SK-N-SH (cell line): ENCODE results near the gene MMP2. TPM values are rescaled to one million over a fixed set of nuclear protein-coding genes. Genes with fewer than 3 reads are reported as not detected.

Source experiments
- CTCF ChIA-PET: fragments of 300-600, 350-600 bp; formaldehyde crosslinking; extraction: SDS; loops from one replicate; lab custom pipeline; 2021; lab: Yijun Ruan, JAX
- POLR2A ChIA-PET: fragments of 350-600 bp; sonication (Branson Sonifier 250); formaldehyde crosslinking; extraction: SDS; loops from one replicate; lab custom pipeline; 2020; ENCODE audit warnings: antibody characterized with exemption, inconsistent platforms; lab: Yijun Ruan, JAX
- DNase-seq: peaks from one replicate; pipeline ENCODE4 v3.0.0; 2012
- H2AFZ ChIP-seq: fragments of 200-600 bp; sonication (generic); 2 replicates; pipeline ENCODE4 v1.8.1; 2016; ENCODE audit warnings: antibody characterized with exemption, mild to moderate bottlenecking, low read depth
- H3F3A ChIP-seq: fragments of 200-600 bp; sonication (generic); replicated peaks from 2 replicates; pipeline ENCODE3; 2016; ENCODE audit warnings: antibody characterized with exemption, mild to moderate bottlenecking; ENCODE audit not compliant: insufficient read depth
- H3K27ac ChIP-seq, 2 experiments: fragments of 200-500 bp in 1 of 2; fragments of 200-600 bp in 1 of 2; sonication (Bioruptor generic) in 1 of 2; sonication (generic), shearing (Covaris generic) in 1 of 2; 2 replicates each; pipeline versions ENCODE4 v1.5.1 to v1.6.1; 2014 to 2016; ENCODE audit warnings: low read depth in 2 of 2, inconsistent platforms in 1 of 2, low read length in 1 of 2, mild to moderate bottlenecking in 1 of 2, mixed read lengths in 1 of 2
- H3K27me3 ChIP-seq: fragments of 200-600 bp; sonication (generic), shearing (Covaris generic); 2 replicates; pipeline ENCODE4 v1.6.1; 2016; ENCODE audit warnings: mixed run types; ENCODE audit not compliant: insufficient read depth
- H3K36me3 ChIP-seq, 2 experiments: fragments of 200-500 bp in 1 of 2; fragments of 200-600 bp in 1 of 2; sonication (Bioruptor generic) in 1 of 2; sonication (generic) in 1 of 2; replicated peaks in 1 of 2; 2 replicates each; pipeline versions ENCODE3 to v1.5.1; 2014 to 2016; ENCODE audit warnings: low read length in 1 of 2, mild to moderate bottlenecking in 1 of 2; ENCODE audit not compliant: insufficient read depth in 2 of 2, control insufficient read depth in 1 of 2
- H3K4me1 ChIP-seq, 2 experiments: fragments of 200-500 bp in 1 of 2; fragments of 200-600 bp in 1 of 2; sonication (Bioruptor generic) in 1 of 2; sonication (generic), shearing (Covaris generic) in 1 of 2; 2 replicates each; pipeline versions ENCODE4 v1.5.1 to v1.6.1; 2014 to 2016; ENCODE audit warnings: low read depth in 1 of 2, low read length in 1 of 2, mixed run types in 1 of 2; ENCODE audit not compliant: insufficient read depth in 2 of 2, control insufficient read depth in 1 of 2
- H3K4me2 ChIP-seq: fragments of 200-600 bp; sonication (generic), shearing (Covaris generic); 2 replicates; pipeline ENCODE4 v1.6.1; 2017; ENCODE audit warnings: mixed run types
- H3K4me3 ChIP-seq, 2 experiments: fragments of 200-500 bp in 1 of 2; fragments of 200-600 bp in 1 of 2; sonication (Bioruptor generic) in 1 of 2; sonication (generic), shearing (Covaris generic) in 1 of 2; 2 replicates each; pipeline versions ENCODE4 v1.5.1 to v1.8.1; 2014 to 2016; ENCODE audit warnings: low read depth in 2 of 2, inconsistent platforms in 1 of 2, low read length in 1 of 2, mild to moderate bottlenecking in 1 of 2, mixed read lengths in 1 of 2, moderate library complexity in 1 of 2
- H3K79me2 ChIP-seq: fragments of 200-600 bp; sonication (generic); 2 replicates; pipeline ENCODE4 v1.8.1; 2017; ENCODE audit warnings: mild to moderate bottlenecking; ENCODE audit not compliant: insufficient read depth
- H3K9ac ChIP-seq: fragments of 200-600 bp; sonication (generic); 2 replicates; pipeline ENCODE4 v1.6.1; 2017; ENCODE audit warnings: mixed run types
- H3K9me2 ChIP-seq: fragments of 200-600 bp; sonication (generic); 2 replicates; pipeline ENCODE4 v1.6.1; 2017; ENCODE audit warnings: mixed run types
- H3K9me3 ChIP-seq: fragments of 200-600 bp; sonication (generic); 2 replicates; pipeline ENCODE4 v1.6.1; 2017; ENCODE audit warnings: mixed run types, mild to moderate bottlenecking, moderate library complexity
- H4K20me1 ChIP-seq: fragments of 200-600 bp; sonication (generic); 2 replicates; pipeline ENCODE4 v1.6.1; 2017; ENCODE audit warnings: mild to moderate bottlenecking, mixed run types; ENCODE audit not compliant: insufficient read depth
- CHD2 ChIP-seq: fragments of 150-350 bp; IDR thresholded peaks from 2 replicates; pipeline ENCODE4 v1.6.1; 2018; ENCODE audit warnings: low read length; ENCODE audit not compliant: partially characterized antibody
- ELF1 ChIP-seq: IDR thresholded peaks from 2 replicates; pipeline ENCODE4 v1.4.0; 2012
- EZH2phosphoT487 ChIP-seq: fragments of 200-600 bp; sonication (generic); IDR thresholded peaks from 2 replicates; pipeline ENCODE4 v1.6.1; 2017; ENCODE audit warnings: low read depth, mixed run types, mild to moderate bottlenecking, antibody characterized with exemption, moderate library complexity, borderline replicate concordance
- FOXM1 ChIP-seq: IDR thresholded peaks from 2 replicates; pipeline ENCODE4 v1.4.0; 2012; ENCODE audit warnings: low read depth, mild to moderate bottlenecking
- MXI1 ChIP-seq: IDR thresholded peaks from 2 replicates; pipeline ENCODE4 v1.6.1; 2012; ENCODE audit warnings: mild to moderate bottlenecking, low read depth, low read length, improper control_type of control experiment
- NFIC ChIP-seq: IDR thresholded peaks from 2 replicates; pipeline ENCODE4 v1.4.0; 2012; ENCODE audit warnings: borderline replicate concordance
- NRF1 ChIP-seq: IDR thresholded peaks from 2 replicates; pipeline ENCODE4 v1.6.1; 2012; ENCODE audit warnings: low read depth, mild to moderate bottlenecking, low read length
- POLR2AphosphoS5 ChIP-seq: IDR thresholded peaks from 2 replicates; pipeline ENCODE4 v1.6.1; 2012; ENCODE audit warnings: low read depth, low read length
- RCOR1 ChIP-seq: fragments of 150-350 bp; IDR thresholded peaks from 2 replicates; pipeline ENCODE4 v1.6.1; 2017; ENCODE audit warnings: antibody characterized with exemption, low read length
- RXRA ChIP-seq: IDR thresholded peaks from 2 replicates; pipeline ENCODE4 v1.4.0; 2012; ENCODE audit warnings: low read depth, mild to moderate bottlenecking, borderline replicate concordance
- SMC3 ChIP-seq: IDR thresholded peaks from 2 replicates; pipeline ENCODE4 v1.6.1; 2012; ENCODE audit warnings: low read depth, low read length, improper control_type of control experiment
- TEAD4 ChIP-seq: IDR thresholded peaks from 2 replicates; pipeline ENCODE4 v1.4.0; 2012; ENCODE audit warnings: mild to moderate bottlenecking, borderline replicate concordance; ENCODE audit not compliant: insufficient read depth
- WGBS: methylation state at CpG from one replicate; pipeline ENCODE4 v1.1.6; 2017; ENCODE audit warnings: low lambda C conversion rate; 5-methylcytosine and 5-hydroxymethylcytosine counted together
- polyA plus RNA-seq, 3 experiments: library from polyadenylated mRNA; depleted of rRNA; stranded (reverse); fragments of >200 nt; gene quantifications; 2 replicates each; pipeline ENCODE4 v1.2.3, GENCODE V29; 2012
- TF ChIP-seq, protein P1 (sequence below): IDR thresholded peaks from 2 replicates; pipeline ENCODE4; 2012
- TF ChIP-seq, protein P2 (sequence below): IDR thresholded peaks from 2 replicates; pipeline ENCODE4 v1.4.0; 2012; ENCODE audit warnings: low read depth
- TF ChIP-seq, protein P3 (sequence below): fragments of 150-350 bp; IDR thresholded peaks from 2 replicates; pipeline ENCODE4 v1.6.1; 2016; ENCODE audit warnings: mild to moderate bottlenecking, low read depth, low read length

Gene MMP2
- polyA plus RNA-seq, 1 of the 3 experiments (the other 2 are of a cell fraction): 1,101 TPM

DNA sequence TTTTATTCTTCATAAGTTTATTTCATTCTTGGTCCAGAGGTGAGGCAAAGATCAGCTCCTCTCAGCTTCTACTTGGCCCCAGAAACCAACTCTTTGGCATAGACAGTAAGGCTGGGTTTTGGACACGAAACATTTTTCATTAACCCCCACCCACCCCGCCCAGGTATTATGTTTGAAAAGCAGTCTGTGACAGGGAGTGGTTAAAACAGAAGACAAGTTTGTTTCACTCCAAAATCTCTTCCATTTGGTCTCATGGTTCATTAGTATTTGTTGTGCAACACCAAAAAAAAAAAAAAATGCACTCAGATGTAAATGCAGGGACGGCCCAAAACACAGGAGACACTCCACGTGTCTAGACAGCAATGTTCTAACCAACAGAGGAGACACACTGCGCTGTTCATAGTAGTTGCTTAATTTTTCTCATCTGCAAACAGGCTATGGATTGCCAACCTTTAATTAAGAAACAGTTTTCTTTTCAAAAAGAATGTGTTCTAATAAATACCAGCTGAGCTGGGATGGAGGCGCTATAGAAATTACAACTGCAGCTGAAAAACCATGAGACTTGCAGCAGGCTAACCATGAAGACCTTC, 39.8 kb upstream of the MMP2 start:
- TF ChIP-seq NFIC (no peak), POLR2AphosphoS5 (no peak), RXRA (no peak), FOXM1 (no peak), ELF1 (no peak), RCOR1 (no peak)
- TF ChIP-seq, protein P1, sequence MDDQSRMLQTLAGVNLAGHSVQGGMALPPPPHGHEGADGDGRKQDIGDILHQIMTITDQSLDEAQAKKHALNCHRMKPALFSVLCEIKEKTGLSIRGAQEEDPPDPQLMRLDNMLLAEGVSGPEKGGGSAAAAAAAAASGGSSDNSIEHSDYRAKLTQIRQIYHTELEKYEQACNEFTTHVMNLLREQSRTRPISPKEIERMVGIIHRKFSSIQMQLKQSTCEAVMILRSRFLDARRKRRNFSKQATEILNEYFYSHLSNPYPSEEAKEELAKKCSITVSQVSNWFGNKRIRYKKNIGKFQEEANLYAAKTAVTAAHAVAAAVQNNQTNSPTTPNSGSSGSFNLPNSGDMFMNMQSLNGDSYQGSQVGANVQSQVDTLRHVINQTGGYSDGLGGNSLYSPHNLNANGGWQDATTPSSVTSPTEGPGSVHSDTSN: no peak
- POLR2A ChIA-PET: no interaction called here
- Histone ChIP-seq H3K9ac (no peak overlapping the region), H2AFZ (no peak overlapping the region), H3F3A (no peaks in the 10 kb centered on the region), H3K9me2 (no peaks in the 10 kb centered on the region), H3K4me2 (no peak overlapping the region), H4K20me1 (no peaks in the 10 kb centered on the region), H3K79me2 (no peaks in the 10 kb centered on the region), H3K27ac (no peak overlapping the region), H3K4me1 (no peaks in the 10 kb centered on the region; a peak in 1 of 4 replicates), H3K36me3 (no peaks in the 10 kb centered on the region), H3K4me3 (no peak overlapping the region), H3K27me3 (no peaks in the 10 kb centered on the region), H3K9me3 (no peaks in the 10 kb centered on the region)
- WGBS: 60% methylated on average over 6 of the region's 6 CpGs
- CTCF ChIA-PET: interaction anchor here (1.2 to 2.3 kb wide), 2 partner anchors 26 to 1889 kb away, joined by 3 to 8 read pairs; no protein-coding TSS in a partner anchor
- no peak for DNase-seq

DNA sequence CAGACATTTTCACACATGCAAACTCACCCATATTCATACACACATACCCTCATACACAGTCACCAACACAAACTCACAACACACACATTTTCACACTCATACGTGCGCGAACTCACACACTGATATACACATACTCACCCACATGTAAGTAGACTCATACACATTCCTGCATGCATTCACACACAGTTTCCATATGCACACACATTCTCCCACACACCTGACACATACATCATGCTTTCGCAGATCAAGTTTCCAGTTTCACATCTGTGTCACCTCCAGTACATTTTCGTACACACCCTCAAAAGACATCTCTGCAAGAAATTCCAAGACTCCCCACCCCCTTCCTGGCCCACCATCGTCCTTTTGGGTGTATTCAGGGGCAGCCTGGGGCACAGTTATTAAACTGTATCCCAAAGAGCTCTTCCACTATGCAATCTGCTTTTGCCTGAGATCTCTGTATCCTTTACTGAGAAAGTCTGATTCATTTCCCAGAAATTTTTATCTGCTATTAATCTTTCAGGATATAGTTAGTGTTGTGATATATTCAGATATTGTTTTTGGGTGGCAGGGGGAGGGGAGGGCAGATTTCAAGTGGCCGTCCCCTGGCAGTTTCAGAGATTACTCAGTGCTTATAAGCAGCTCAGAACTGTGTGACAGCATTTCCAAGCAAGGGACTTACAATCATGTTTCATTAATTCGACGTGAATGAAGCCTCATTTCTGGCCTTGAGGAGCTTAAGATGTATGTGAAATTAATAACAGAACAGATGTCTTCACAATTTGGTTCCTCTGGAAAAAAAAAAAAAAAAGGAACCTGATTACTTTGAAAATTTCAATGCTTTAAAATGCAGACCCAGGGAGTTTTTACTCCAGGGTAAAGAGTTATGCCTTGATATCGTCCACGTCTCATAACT, 35.3 kb upstream of the MMP2 start:
- Histone ChIP-seq H3K4me3 (no peak overlapping the region), H3K27ac (no peak overlapping the region), H3K27me3 (no peaks in the 10 kb centered on the region), H3K9me2 (no peaks in the 10 kb centered on the region), H3K9me3 (no peaks in the 10 kb centered on the region), H3K79me2 (no peaks in the 10 kb centered on the region), H3K4me1 (peaks cover 0 to 6% of the 10 kb centered on the region in 2 experiments; a peak in 1 of 4 replicates), H2AFZ (no peak overlapping the region), H3K36me3 (no peaks in the 10 kb centered on the region), H3F3A (no peaks in the 10 kb centered on the region), H3K4me2 (no peak overlapping the region), H4K20me1 (no peaks in the 10 kb centered on the region), H3K9ac (no peak overlapping the region)
- 41% methylated on average over 11 of the region's 11 CpGs for WGBS
- POLR2A ChIA-PET: no interaction called here
- CTCF ChIA-PET: interaction anchor here (0.6 to 4.8 kb wide), 2 partner anchors 22 to 1455 kb away, joined by 3 to 30 read pairs; no protein-coding TSS in a partner anchor
- DNase-seq: no peak
- TF ChIP-seq CHD2 (no peak), TEAD4 (no peak), MXI1 (no peak), SMC3 (no peak), POLR2AphosphoS5 (no peak), EZH2phosphoT487 (no peak), NRF1 (no peak)
- TF ChIP-seq, protein P1: no peak
- TF ChIP-seq, protein P2, sequence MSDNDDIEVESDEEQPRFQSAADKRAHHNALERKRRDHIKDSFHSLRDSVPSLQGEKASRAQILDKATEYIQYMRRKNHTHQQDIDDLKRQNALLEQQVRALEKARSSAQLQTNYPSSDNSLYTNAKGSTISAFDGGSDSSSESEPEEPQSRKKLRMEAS: no peak
- TF ChIP-seq, protein P3, sequence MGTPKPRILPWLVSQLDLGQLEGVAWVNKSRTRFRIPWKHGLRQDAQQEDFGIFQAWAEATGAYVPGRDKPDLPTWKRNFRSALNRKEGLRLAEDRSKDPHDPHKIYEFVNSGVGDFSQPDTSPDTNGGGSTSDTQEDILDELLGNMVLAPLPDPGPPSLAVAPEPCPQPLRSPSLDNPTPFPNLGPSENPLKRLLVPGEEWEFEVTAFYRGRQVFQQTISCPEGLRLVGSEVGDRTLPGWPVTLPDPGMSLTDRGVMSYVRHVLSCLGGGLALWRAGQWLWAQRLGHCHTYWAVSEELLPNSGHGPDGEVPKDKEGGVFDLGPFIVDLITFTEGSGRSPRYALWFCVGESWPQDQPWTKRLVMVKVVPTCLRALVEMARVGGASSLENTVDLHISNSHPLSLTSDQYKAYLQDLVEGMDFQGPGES: no peak
